Activated CD8-positive, alpha-beta memory T cell treated with anti-CD3 and anti-CD28 coated beads for 24 hours (primary cell): ENCODE data around the gene CFAP161.
"Not testable (repeated sequence)": the region's sequence is repeated elsewhere in the genome, so short reads cannot be mapped to it uniquely, and the experiment has no call there.

Experiments
- DNase-seq: peaks from one replicate; pipeline ENCODE4 v3.0.0-alpha.2; 2020

CFAP161 gene

DNA sequence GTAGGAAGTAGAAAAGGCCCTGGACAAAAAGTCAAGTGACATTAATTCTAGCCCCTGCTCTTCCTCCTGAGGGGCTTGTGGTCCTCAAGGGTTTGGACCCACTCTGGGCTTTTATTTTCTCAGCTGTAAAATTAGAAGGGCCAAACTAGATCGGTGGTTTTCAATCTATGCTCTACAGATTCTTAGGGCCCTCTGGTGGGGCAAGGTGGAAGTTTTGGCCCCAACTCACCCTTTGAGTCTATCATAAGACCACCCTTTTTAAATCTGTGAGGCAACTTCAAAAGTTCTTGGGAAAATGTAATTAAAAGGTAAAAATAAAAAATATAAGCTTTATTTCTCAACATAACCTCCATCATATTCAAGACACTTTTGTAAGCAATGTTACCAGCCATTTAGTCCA is 25.6 kb upstream of the CFAP161 start:
- no peak for DNase-seq

DNA sequence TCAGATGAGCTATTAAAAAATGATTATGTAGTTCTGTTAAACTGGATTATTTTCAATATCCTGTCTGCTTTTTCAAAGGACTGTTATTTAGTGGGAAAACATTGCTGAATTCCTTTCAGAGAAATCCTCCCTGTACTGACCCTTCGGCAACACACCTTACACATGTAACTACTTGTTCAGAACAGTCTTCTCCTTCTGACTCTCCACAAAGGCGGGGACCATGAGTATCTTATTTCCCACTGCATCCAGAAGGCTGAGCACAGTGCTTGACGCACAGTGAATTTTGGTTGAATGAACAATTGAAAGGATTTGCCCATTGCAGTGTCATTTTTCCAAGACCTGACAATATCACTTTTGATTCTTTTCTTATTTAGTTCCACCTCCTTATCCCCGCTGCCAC is 23.1 kb upstream of the CFAP161 start:
- DNase-seq, result no peak

DNA sequence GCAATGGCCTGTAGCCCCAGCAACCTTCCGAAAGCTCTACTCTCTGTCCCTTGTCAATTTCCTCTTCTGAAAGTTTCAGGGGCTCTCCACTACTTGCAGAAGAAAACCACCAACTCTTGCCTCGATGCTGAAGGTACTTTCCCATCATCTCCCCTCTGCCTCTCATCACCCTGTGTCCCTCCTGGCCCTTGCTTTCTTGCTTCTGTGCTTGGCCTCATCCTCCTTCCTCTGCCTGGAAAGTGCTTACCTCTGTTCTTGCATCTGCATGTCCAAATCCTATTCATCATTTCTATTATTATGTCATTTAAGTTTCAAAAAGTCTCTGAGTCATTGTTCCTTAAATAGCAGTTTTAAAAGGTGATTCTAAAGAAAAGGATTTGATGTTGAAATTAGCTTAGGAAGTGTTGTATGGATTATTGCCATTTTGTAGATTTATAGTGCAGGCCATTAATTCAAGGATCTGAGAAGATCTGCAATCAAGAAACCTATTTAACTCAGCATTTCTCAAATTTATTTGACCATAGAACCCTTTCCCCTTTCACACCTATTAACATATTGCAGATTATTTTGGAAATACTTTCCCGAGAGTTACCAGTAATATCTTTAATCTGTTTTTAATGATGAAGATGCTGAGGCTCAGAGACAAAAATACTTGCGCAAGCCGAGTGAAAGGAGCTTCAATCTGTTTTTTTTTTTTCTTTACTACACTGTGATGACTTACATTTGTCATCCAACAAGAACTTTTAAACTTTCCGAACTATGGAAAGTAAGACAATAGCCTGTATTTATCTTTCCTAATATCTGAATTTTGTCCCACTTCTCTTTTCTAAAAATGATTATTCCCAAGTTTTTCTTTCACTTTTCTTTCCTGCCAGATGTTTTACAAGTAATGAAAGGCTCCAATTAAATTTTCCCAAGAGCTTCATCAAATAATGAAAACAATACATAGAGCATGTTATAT is 22.3 kb upstream of the CFAP161 start:
- no peak for DNase-seq

DNA sequence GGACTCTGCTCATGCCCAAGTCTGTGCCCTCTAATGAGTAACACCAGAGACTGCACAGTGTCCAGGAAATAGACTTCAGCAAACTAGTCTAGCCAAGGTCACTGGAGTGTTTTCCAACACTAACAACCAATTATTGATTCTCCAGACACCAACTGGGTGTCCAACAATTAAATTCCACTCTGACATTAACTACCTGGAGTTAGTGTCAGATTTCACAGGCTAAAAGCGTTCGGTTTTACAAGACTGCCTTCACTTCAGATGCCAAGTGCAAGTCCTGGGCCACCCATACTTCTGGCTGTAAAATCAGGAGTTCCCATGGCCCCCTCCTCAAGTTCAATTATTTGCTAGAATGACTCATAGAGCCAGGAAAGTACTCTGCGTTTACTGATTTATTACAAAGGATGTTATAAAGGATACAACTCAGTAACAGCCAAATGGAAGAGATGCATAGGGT is 20.8 kb upstream of the CFAP161 start:
- DNase-seq, result no peak

DNA sequence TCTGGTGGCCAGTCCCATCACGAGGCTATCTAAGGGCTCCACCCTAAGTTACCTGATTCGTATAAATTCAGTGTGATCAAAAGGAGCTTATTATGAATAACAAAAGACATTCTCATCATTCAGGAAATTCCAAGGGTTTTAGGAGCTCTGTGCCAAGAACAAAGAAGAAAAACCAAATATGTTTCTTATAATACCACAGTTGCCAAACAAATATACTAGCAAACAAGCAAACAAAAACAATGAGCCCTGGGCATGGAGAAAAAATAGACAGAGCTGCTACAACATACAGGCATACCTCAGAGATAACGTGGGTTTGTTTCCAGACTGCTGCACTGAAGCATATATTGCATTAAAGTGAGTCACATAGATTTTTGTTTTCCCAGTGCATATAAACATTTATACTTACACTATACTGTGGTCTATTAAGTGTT is 20.2 kb upstream of the CFAP161 start:
- DNase-seq, result no peak

DNA sequence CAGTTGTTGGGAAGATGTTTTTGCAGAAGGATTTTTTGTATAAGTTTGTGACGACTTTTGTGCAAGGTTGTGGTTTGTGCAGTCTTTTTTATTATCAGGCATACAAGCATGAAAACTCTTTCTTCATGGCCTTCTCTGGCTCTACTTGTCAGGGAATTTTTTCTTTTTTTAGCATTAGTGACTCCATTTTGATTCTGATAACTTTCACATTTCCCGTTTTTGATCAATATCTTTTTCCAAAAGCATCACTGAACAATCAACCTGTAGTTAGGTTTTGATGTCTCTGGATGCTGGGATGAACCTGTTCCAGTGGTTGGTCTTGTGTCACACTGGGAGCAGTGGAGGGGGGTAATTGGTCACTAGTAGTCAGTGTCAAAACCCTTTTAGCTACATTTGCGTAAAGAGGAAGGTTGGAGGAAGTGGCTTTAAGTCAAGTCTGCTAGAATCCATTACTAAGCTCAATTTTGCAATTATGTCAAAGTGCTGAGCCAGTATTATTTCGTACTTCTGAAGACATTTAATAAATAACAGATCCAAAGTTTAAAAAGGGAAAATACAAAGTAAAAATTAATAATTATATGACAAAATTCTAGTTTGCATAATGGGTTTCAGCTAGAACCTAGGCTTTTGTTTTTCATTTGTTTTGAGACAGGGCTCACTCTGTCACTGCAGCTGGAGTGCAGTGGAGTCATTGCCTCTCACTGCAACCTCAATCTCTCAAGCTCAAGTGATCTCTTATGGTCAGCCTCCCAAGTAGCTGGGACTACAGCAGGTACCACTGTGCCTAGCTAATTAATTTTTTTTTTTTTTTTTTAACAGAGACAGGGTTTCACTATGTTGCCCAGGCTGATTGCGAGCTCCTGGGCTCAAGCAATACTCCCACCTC is 18.8 kb upstream of the CFAP161 start:
- DNase-seq, result no peak

DNA sequence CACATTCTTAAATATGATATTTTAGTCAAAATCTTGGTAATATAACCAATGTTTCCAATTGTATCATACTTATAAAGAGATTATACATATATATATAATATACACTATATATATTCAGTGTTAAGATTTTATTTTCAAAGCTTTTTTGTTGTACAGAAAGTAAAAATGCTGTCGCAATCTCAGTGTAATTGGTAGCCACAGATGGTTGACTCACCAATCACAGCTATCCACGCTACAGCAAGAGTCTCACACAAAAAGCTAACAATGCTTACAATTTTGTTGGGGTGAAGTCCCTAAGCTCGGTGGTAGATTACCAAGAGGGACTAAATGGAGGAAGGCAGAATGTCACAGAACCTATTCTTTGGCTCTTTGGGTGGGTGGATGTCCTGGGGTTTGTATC is 16.9 kb upstream of the CFAP161 start:
- DNase-seq, result no peak

DNA sequence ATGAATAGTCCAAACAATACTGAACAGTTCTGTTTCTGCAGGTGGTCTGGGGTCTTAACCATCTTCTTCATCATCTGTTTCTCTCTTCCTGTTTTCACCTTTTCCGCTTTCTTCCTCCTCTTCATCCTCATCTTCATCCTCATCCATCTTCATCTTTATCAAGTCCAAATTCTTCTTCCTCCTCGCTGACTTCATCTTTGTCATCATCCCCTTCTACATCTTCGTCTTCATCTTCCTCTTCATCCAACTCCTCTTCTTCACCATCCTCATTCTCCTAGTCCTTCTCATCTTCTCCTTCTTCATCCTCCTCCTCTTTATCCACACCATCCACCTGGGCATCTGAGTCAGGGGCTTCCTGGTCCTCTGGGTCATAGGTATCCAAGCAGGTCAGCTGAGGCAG is 16.5 kb upstream of the CFAP161 start:
- no peak for DNase-seq

DNA sequence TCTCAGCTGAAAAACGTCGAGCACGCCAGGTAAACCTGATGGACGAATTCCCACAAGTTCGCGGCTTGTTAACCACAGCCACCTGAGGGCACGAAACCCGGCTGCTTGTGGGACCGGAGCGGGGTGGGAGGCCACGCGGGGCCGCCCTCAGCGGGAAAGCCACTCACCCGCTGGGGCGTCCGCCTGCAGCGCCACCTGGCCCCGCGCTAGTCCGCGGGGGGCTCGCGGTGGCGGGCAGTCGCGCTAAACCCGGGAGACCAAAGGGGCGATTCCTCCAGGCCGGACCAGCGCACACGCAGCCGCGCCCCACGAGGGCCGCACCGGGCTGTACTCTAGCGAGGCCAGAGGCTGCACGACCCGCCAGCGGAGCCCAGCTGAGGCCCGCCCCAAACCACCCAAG is 15.7 kb upstream of the CFAP161 start:
- DNase-seq, result no peak

DNA sequence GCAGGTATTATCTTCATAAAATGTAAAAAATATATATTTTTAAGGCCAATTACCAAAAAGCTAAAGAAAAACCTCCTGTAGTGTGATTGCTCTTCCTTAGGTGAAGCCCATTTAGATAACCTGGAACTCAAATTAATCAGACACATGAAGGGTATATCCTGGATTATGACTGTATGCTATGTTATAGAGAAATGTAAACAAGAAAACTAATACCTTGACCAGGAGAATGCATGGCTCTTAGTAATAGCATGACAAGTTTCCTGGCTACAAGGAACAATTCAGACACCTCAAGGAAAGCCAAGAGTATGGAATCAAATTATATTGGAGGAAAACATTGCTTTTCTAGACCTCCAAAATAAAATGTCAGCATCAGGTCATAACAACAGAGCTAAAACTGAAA is 14.0 kb upstream of the CFAP161 start:
- no peak for DNase-seq

DNA sequence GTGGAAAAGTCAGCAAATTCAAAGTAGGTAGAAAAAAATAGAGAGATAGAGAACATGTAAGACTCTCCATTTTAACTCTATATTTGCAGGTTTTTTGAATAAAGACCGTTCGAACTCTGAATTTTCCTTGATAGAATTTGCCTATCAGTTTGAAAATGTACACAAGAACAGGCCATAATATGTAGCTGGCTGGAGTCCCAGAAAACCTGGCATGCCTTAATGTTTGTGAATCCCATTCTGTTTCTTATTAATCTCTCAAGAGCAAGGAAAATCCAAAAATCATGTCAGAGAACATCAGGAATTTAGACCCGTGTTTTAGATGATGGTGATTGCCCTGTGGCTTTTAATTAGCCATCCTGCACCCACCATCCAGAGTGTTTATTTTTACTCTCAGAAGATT is 7.2 kb upstream of the CFAP161 start:
- DNase-seq, result no peak

DNA sequence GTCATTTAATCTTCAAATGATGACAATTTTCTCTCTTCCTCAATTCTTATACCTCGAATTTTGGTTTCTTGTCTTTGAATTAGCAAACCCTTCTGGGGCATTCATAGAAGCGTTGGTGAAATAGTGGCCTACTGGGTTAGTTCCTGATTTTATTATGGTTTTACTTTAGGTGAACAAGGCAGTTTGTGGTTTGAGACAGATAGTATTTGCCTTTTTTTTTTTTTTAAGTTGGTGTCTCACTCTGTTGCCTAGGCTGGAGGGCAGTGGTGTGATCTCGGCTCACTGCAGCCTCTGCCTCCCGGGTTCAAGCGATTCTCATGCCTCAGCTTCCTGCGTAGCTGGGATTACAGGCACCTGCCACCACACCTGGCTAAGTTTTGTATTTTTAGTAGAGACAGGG is 7.4 kb downstream of the CFAP161 start:
- DNase-seq, result not testable (repeated sequence)

DNA sequence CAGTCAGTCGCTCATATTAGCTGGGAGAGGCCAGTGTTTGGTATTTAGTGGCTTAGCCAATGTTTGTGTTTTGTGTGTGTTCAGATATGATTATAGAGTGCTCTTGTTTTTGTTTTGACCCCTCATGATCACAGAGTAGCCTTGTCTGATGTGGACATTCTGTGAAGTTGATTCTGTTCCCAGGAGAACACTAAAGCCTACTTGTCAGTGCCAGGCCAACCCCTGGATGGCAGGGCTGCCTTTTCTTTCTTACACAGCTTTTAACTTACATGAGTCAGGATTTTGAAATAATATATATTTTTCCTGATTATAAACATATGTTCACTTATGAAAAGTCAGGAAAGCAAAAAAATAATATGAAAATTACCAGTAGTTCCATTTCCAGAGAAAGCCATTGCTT is 11.9 kb downstream of the CFAP161 start:
- DNase-seq, result no peak

DNA sequence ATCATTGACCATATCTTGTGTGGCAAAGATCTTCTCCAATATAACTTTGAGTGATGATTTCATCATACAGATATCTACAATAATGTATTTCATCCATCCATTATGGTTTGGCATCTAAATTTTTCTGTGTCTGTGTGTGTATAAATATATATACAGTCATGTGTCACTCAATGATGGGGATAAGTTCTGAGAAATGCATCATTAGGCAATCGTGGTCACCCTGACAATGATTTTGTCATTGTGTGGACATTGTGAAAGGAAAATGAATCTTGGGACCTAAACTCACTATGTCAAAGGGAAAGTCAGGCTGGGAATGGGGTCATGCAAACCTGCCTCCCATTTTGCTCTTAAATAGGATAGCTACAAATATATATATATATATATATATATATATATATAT is 12.4 kb downstream of the CFAP161 start:
- no peak for DNase-seq

DNA sequence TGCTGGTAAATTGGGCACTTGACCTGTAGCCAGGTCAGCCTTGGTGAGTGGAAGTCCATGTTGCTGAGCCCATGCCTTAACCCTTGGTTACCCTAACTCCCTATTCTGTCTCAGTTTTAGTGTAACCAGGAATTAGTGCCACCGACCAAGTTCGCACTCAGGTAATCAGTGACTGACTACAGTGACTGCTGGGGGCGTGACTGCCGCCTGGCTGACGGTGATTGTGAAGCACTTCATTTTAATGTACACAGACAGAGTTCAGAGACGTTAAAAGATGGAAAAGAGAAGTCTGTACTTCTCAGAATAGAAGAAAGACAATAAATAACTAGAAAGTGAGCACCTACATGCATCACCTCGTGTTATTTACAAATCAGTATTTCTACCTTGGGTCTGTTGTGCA is 17.3 kb downstream of the CFAP161 start:
- no peak for DNase-seq

DNA sequence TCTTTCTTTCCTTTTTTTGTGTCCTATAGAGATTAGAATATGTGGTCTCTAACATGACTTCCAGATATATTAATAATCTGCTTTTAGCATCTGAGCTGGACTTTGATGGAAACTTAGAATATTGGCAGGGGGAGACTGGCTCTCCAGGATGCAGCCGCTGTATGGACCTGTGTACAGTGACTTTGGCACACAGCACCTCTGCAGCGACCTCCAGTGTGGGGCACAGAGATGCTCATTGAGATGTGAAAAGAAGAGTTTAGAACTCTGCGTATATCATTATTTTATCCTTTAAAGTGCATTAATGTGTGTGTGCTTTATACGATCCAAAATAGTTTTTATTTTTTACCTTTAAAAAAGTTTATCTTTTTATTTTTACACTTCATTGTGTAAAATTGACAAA is 18.3 kb downstream of the CFAP161 start:
- no peak for DNase-seq

DNA sequence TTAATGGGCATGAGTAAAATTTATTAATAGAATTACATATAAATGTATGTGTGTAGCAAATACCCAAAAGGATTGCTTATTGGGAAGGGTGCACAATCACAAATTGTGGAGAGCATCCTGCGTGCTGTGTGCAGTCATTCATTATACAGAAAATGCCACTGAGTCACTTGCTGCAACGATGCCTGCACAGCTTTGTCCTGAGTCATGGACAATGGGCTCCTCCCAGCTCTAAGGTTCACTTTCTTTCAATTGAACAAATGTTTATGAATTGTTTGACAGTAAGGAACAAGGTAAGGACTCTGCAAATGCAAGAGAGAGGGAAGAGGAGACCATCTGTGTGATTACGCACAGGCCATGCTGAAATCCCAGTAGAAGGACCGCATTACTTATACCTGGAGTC is 18.7 kb downstream of the CFAP161 start:
- no peak for DNase-seq

DNA sequence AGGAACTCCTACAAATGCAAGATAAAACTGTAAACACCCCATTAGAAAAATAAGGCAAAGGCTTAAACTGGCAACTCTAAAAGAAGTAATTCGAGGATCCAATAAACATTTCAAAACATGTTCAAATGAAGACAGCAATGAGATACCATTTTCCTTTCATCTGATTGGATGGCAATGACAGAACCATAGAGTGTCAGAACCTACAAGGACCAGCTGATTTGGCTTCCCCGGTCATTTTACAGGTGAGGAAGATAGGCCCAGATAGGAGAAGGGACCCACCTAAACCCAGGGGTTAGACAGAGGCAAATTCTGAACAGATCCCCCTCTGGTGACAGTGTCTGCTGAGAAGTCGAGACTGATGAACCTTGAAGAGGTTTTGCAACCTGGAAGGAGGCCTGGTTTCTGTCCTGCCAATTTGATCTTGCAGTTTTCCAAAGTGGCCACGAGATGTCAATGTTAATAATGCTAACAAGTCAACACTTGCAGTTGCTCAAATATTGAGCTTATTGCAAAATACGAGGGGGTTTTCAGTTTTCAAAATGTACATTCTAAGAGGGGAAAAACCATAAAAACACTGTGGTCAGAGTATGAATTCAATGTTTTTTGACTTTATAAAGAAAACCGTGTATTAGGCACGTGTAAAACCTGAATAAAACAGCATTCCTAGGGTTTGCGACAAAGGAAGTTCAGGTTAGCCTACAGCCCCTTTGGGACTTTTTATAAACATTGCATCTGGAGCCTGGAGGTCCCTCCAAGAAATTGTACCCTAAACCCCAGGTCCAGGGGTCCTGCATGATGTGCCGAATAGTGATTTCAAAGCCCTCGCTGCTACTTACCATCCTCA is 21.5 kb downstream of the CFAP161 start:
- no peak for DNase-seq

DNA sequence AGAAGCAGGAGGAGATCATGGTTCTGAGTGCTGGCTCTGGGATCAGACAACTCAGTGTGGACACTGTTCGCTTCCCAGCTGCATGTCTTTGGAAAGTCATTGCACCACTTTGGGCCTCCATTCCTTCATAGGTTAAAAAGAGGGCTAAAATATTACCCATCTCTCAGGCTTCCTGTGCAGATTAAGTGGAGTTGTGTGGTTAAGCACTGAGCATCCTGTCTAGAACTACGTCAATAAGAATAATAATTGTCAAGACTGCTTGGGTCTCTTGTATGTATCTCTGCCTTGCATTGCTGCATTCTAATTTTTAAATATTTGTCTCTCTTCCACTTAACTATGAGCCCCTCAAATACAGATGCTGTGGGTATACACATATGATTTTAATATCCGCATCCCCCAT is 22.3 kb downstream of the CFAP161 start:
- no peak for DNase-seq

DNA sequence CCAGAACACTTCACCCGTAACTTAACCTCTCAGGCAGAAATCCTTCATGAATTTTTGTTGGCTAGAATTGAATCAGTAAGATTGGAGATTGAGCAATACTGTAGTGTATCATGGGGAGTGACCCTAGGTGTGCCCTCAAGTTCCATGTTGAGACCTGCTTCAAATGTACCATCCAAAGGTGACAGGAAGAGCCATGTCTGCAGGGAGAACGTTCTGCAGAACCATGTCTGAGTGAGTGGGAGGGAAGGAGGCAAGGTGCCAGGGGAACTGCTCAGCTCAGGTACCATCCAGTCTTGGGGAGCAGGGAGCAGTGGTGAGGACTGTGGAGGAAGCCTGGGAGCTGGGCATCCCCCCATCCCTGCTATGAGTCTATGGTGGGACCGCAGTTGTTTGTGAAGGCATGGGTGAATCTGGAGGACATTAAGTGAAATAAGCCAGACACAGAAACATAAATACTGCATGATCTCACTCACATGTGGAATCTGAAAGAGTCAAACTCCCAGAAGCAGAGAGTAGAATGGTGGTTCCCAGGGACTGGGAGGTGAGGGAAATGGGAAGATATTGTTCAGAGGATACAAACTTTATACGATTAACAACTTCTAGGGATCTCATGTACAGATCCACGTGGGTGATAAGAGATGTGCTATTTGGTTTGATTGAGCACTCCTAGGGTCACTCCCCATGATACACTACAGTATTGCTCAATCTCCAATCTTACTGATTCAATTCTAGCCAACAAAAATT is 23.3 kb downstream of the CFAP161 start:
- DNase-seq, result no peak

DNA sequence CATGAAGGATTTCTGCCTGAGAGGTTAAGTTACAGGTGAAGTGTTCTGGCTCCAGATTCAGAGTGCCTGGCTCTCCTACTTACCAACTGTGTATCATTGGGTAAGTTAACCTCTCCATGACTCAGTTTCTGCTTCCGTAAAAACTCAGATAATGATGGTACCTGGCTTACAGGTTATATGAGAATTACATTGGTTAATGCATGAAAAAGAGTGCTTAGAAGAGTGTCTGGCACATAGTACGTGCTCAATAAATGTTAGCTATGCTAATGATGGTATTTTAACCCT is 23.8 kb downstream of the CFAP161 start:
- no peak for DNase-seq

DNA sequence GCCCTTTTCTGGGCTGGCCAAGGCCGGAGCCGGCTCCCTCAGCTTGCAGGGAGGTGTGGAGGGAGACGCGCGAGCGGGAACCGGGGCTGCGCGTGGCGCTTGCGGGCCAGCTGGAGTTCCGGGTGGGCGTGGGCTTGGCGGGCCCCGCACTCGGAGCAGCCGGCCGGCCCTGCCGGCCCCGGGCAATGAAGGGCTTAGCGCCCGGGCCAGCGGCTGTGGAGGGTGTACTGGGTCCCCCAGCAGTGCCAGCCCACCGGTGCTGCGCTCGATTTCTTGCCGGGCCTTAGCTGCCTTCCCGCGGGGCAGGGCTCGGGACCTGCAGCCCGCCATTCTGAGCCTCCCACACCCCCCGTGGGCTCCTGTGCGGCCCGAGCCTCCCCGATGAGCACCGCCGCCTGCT is 24.5 kb downstream of the CFAP161 start:
- DNase-seq, result not testable (repeated sequence)
